ENCODE data around the gene CIBAR2. TPM values are rescaled to one million over a fixed set of nuclear protein-coding genes. Genes with fewer than 3 reads are reported as not detected.

Gene CIBAR2
- total RNA-seq, 2 experiments from 2014 or later = not detected

- Mint-ChIP-seq H3K36me3 (ENCODE audit: low read depth) (peaks cover 9% of the 10 kb centered on the region), H3K4me3 (peak overlapping the region; percentile 27), H3K27ac (peak overlapping the region; percentile 76), H3K4me1 (ENCODE audit: low read depth) (peaks cover 49% of the 10 kb centered on the region), H3K27me3 (no peaks in the 10 kb centered on the region), H3K9me3 (no peaks in the 10 kb centered on the region)
- intact Hi-C loops (cut with DNase I, micrococcal nuclease) = no loop called here
- H3K27ac ChIP-seq (ENCODE audit: low read depth in 1 of 2, low read length in 2 of 2) = no peak overlapping the region
- H3K4me3 ChIP-seq (ENCODE audit: low read length) = no peak overlapping the region
- H3K9me3 ChIP-seq (ENCODE audit: control insufficient read depth in 1 of 2, insufficient read depth in 1 of 2, low read length in 2 of 2) = no peaks in the 10 kb centered on the region
- no peaks in the 10 kb centered on the region for H3K27me3 ChIP-seq (ENCODE audit: control insufficient read depth in 1 of 2, insufficient read depth in 2 of 2, low read length in 2 of 2)
- H3K36me3 ChIP-seq (ENCODE audit: insufficient read depth, low read length) = no peaks in the 10 kb centered on the region
- TF ChIP-seq CTCF (IDR thresholded peaks at IDR 0.05) = no peak
- CTCF ChIA-PET = no interaction called here
- ATAC-seq (ENCODE audit: poor library complexity) (peak; percentile 26), DNase-seq (peak in 3 of 14 experiments; percentile 21 to 65 (median 65))
- POLR2A ChIA-PET = no interaction called here
- peaks cover 35% of the 10 kb centered on the region for H3K4me1 ChIP-seq (ENCODE audit: insufficient read depth, low read length)
Measured at GRCh38 chr16:85061566-85061965, 50.7 kb downstream of the CIBAR2 start.

GRCh38 chr16:85058909-85059308 lies 53.4 kb downstream of the CIBAR2 start:
- no peaks in the 10 kb centered on the region for H3K9me3 Mint-ChIP-seq
- ATAC-seq (ENCODE audit: poor library complexity) (no peak), DNase-seq (no peak)
- Histone ChIP-seq H3K4me1 (ENCODE audit: insufficient read depth, low read length) (peaks cover 55% of the 10 kb centered on the region), H3K4me3 (ENCODE audit: low read length) (no peak overlapping the region), H3K27ac (ENCODE audit: low read depth in 1 of 2, low read length in 2 of 2) (no peak overlapping the region), H3K9me3 (ENCODE audit: control insufficient read depth in 1 of 2, insufficient read depth in 1 of 2, low read length in 2 of 2) (no peaks in the 10 kb centered on the region), H3K36me3 (ENCODE audit: insufficient read depth, low read length) (no peaks in the 10 kb centered on the region), H3K27me3 (ENCODE audit: control insufficient read depth in 1 of 2, insufficient read depth in 2 of 2, low read length in 2 of 2) (no peaks in the 10 kb centered on the region)
- TF ChIP-seq CTCF (IDR thresholded peaks at IDR 0.05) = no peak
- CTCF ChIA-PET = no interaction called here
- no peak overlapping the region for H3K4me3 Mint-ChIP-seq
- no peaks in the 10 kb centered on the region for H3K36me3 Mint-ChIP-seq (ENCODE audit: low read depth)
- H3K27me3 Mint-ChIP-seq = no peaks in the 10 kb centered on the region
- POLR2A ChIA-PET = interaction anchor here (0.8 to 1.6 kb wide), 5 partner anchors 10 to 48 kb away, joined by 3 to 4 read pairs (median 3); partner anchors contain the start of gene ZDHHC7
- intact Hi-C loops (cut with DNase I, micrococcal nuclease) = loop anchor here in 1 of 2 experiments (5.0 kb wide), 1 partner anchor 47 kb away; the partner anchor contains the start of gene ZDHHC7
- H3K27ac Mint-ChIP-seq = peak overlapping the region; percentile 92
- peaks cover 68% of the 10 kb centered on the region for H3K4me1 Mint-ChIP-seq (ENCODE audit: low read depth)

GRCh38 chr16:85057948-85058347 lies 54.3 kb downstream of the CIBAR2 start:
- DNase-seq (no peak), ATAC-seq (ENCODE audit: poor library complexity) (no peak)
- Mint-ChIP-seq H3K27me3 (no peaks in the 10 kb centered on the region), H3K27ac (peak overlapping the region; percentile 92), H3K4me1 (ENCODE audit: low read depth) (peaks cover 68% of the 10 kb centered on the region), H3K9me3 (no peaks in the 10 kb centered on the region), H3K4me3 (peak overlapping the region; percentile 71), H3K36me3 (ENCODE audit: low read depth) (no peaks in the 10 kb centered on the region)
- H3K36me3 ChIP-seq (ENCODE audit: insufficient read depth, low read length) = no peaks in the 10 kb centered on the region
- no peak overlapping the region for H3K4me3 ChIP-seq (ENCODE audit: low read length)
- peak overlapping the region in 1 of 2 donors; percentile 53 for H3K27ac ChIP-seq (ENCODE audit: low read depth in 1 of 2, low read length in 2 of 2)
- intact Hi-C loops (cut with DNase I, micrococcal nuclease) = loop anchor here in 1 of 2 experiments (2.0 to 5.0 kb wide), 2 partner anchors 27 to 46 kb away; partner anchors contain the start of gene ZDHHC7
- ChIA-PET CTCF (interaction anchor here (0.7 to 1.2 kb wide), 2 partner anchors 9 to 47 kb away, joined by 4 to 5 read pairs; partner anchors contain the start of gene ZDHHC7), POLR2A (interaction anchor here (0.7 to 1.6 kb wide), 5 partner anchors 28 to 887 kb away, joined by 3 to 4 read pairs (median 3); partner anchors contain the start of gene KIAA0513)
- no peaks in the 10 kb centered on the region for H3K9me3 ChIP-seq (ENCODE audit: control insufficient read depth in 1 of 2, insufficient read depth in 1 of 2, low read length in 2 of 2)
- no peak for TF ChIP-seq CTCF (IDR thresholded peaks at IDR 0.05)
- H3K27me3 ChIP-seq (ENCODE audit: control insufficient read depth in 1 of 2, insufficient read depth in 2 of 2, low read length in 2 of 2) = no peaks in the 10 kb centered on the region
- peaks cover 54% of the 10 kb centered on the region for H3K4me1 ChIP-seq (ENCODE audit: insufficient read depth, low read length)
